Effector memory CD4-positive, alpha-beta T cell (primary cell): ENCODE results near the gene ATP2B3.

Source experiments
- DNase-seq, 3 donors: peaks; one replicate each; pipeline ENCODE4 v3.0.0-alpha.2; 2020
- H3K27ac ChIP-seq: 2 replicates; pipeline ENCODE4 v1.7.0; 2013; ENCODE audit warnings: mild to moderate bottlenecking, low read length, moderate library complexity; ENCODE audit not compliant: insufficient read depth, poor library complexity, severe bottlenecking
- H3K27me3 ChIP-seq: replicated peaks from 2 replicates; pipeline ENCODE4 v1.7.0; 2013; ENCODE audit warnings: mild to moderate bottlenecking, low read length; ENCODE audit not compliant: insufficient read depth, control insufficient read depth, poor library complexity, severe bottlenecking
- H3K36me3 ChIP-seq: 2 replicates; pipeline ENCODE4 v1.7.0; 2013; ENCODE audit warnings: mild to moderate bottlenecking, low read length, moderate library complexity; ENCODE audit not compliant: control insufficient read depth, insufficient read depth
- H3K4me1 ChIP-seq: 2 replicates; pipeline ENCODE4 v1.7.0; 2013; ENCODE audit warnings: low read length, mild to moderate bottlenecking; ENCODE audit not compliant: control insufficient read depth, insufficient read depth, poor library complexity, severe bottlenecking
- H3K4me3 ChIP-seq: 2 replicates; pipeline ENCODE4 v1.7.0; 2013; ENCODE audit warnings: low read length, low read depth, mild to moderate bottlenecking; ENCODE audit not compliant: insufficient read depth, poor library complexity, severe bottlenecking
- H3K9me3 ChIP-seq: 2 replicates; pipeline ENCODE4 v1.7.0; 2013; ENCODE audit warnings: mild to moderate bottlenecking, low read length, moderate library complexity; ENCODE audit not compliant: control insufficient read depth

Gene ATP2B3

GRCh38 chrX:153590961-153591956 is 73.8 kb downstream of the ATP2B3 start:
- Histone ChIP-seq H3K27me3 (no peaks in the 10 kb centered on the region), H3K4me1 (no peaks in the 10 kb centered on the region), H3K9me3 (no peaks in the 10 kb centered on the region), H3K4me3 (no peak overlapping the region), H3K36me3 (peaks cover 50% of the 10 kb centered on the region), H3K27ac (no peak overlapping the region)
- DNase-seq, result no peak

GRCh38 chrX:153592091-153592833 is 74.8 kb downstream of the ATP2B3 start:
- DNase-seq, result no peak
- Histone ChIP-seq H3K27ac (no peak overlapping the region), H3K27me3 (no peaks in the 10 kb centered on the region), H3K4me3 (no peak overlapping the region), H3K36me3 (peaks cover 47% of the 10 kb centered on the region), H3K4me1 (no peaks in the 10 kb centered on the region), H3K9me3 (no peaks in the 10 kb centered on the region)

- DNase-seq, result no peak
- Histone ChIP-seq H3K9me3 (no peaks in the 10 kb centered on the region), H3K4me1 (peaks cover 4% of the 10 kb centered on the region), H3K27me3 (no peaks in the 10 kb centered on the region), H3K27ac (no peak overlapping the region), H3K4me3 (no peak overlapping the region), H3K36me3 (peaks cover 38% of the 10 kb centered on the region)
Measured at GRCh38 chrX:153592966-153593688, 75.7 kb downstream of the ATP2B3 start.

GRCh38 chrX:153593811-153594500 is 76.5 kb downstream of the ATP2B3 start:
- Histone ChIP-seq H3K9me3 (no peaks in the 10 kb centered on the region), H3K27me3 (no peaks in the 10 kb centered on the region), H3K27ac (no peak overlapping the region), H3K4me3 (no peak overlapping the region), H3K36me3 (peaks cover 31% of the 10 kb centered on the region), H3K4me1 (peaks cover 4% of the 10 kb centered on the region)
- no peak for DNase-seq

GRCh38 chrX:153595387-153595786 is 77.9 kb downstream of the ATP2B3 start:
- Histone ChIP-seq H3K9me3 (no peaks in the 10 kb centered on the region), H3K36me3 (peaks cover 25% of the 10 kb centered on the region), H3K27ac (no peak overlapping the region)

GRCh38 chrX:153595859-153596857 is 78.7 kb downstream of the ATP2B3 start:
- no peaks in the 10 kb centered on the region for H3K9me3 ChIP-seq
- peaks cover 11% of the 10 kb centered on the region for H3K4me1 ChIP-seq
- no peak overlapping the region for H3K4me3 ChIP-seq
- H3K27ac ChIP-seq, result no peak overlapping the region
- DNase-seq, result no peak
- H3K36me3 ChIP-seq, result peaks cover 25% of the 10 kb centered on the region
- no peaks in the 10 kb centered on the region for H3K27me3 ChIP-seq

More at GRCh38 chrX:153595387-153595786, 77.9 kb downstream of the ATP2B3 start:
- DNase-seq, result no peak
- H3K27me3 ChIP-seq, result no peaks in the 10 kb centered on the region
- no peak overlapping the region for H3K4me3 ChIP-seq
- peaks cover 9% of the 10 kb centered on the region for H3K4me1 ChIP-seq

GRCh38 chrX:153596981-153597750 is 79.7 kb downstream of the ATP2B3 start:
- Histone ChIP-seq H3K4me1 (peaks cover 11% of the 10 kb centered on the region), H3K36me3 (peaks cover 25% of the 10 kb centered on the region), H3K4me3 (peak overlapping the region; percentile 62), H3K27me3 (no peaks in the 10 kb centered on the region), H3K9me3 (no peaks in the 10 kb centered on the region), H3K27ac (no peak overlapping the region)
- DNase-seq, result no peak

- peak within 1 kb of the TSS; percentile 66 for H3K27ac ChIP-seq
- peaks cover 14% of the 10 kb centered on the region for H3K36me3 ChIP-seq
- peaks cover 11% of the 10 kb centered on the region for H3K4me1 ChIP-seq
- H3K4me3 ChIP-seq, result peak within 1 kb of the TSS; percentile 65
- DNase-seq, result no peak
- no peaks in the 10 kb centered on the region for H3K27me3 ChIP-seq
- H3K9me3 ChIP-seq, result no peaks in the 10 kb centered on the region
Measured at GRCh38 chrX:153598541-153599191, 81.2 kb downstream of the ATP2B3 start, which contains the start of gene CCNQ. Gene CCNQ, minus strand, starts transcription at chrX:153599139. Its CDS starts 66 bp downstream, at chrX:153599073.
